T47D (cell line): ENCODE results near the gene CPNE5.
A peak's percentile ranks its signal among the peaks of the same experiment; 100 is the strongest.

Source experiments
- DNase-seq, 2 experiments: peaks; one replicate each; pipeline versions ENCODE4 v3.0.0 to v3.0.0-alpha.2; 2011 to 2012; ENCODE audit warnings: low read depth in 1 of 2, low spot score in 1 of 2
- JUND ChIP-seq: IDR thresholded peaks from 2 replicates; pipeline ENCODE4 v1.6.1; 2012; ENCODE audit warnings: low read depth
- in situ Hi-C: cut with HindIII; loops from 2 replicates; pipeline ENCODE4 v1.10.0; 2016; ENCODE audit warnings: low sequenced_read_pairs, low pct_unique_long_range_greater_than_20kb

CPNE5 gene

DNA sequence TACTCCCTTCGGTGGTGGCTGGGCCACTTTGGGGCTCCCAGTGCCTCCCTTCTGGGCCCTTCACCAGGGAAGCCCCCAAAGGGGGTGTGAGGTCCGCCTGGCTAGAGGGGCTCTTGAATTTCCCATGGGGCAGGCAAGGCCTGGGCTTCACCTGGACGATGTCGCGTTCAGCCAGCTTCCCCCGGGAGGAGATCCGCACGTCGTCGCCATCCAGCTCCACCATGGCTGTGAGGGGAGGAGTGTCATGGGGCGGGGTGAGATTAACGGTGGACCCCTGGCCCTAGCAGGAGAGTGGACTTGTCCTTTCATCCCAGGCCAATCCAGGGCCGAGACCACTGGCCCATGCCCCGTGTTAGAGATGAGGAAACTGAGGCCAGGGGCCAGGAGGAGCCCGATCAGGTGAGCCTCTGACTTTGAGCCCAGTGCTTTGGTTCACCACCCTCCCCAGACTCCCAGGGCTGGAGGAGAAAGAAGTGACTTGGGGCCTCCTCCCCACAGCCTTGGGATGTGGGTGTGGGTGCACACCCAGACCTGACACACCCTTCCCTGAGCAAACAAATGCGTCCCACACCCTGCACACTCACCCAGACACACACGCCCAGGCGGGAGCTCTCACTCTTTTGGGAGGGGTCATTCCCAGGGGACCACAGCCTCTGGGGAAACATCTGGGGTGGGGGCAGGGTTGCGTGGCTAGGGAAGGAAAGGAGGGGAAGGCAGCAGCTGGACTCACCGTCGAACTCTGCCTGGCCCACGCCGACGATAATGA, 95.5 kb downstream of the CPNE5 start:
- DNase-seq = no peak
- no peak for TF ChIP-seq JUND
- in situ Hi-C loops = no loop called here

DNA sequence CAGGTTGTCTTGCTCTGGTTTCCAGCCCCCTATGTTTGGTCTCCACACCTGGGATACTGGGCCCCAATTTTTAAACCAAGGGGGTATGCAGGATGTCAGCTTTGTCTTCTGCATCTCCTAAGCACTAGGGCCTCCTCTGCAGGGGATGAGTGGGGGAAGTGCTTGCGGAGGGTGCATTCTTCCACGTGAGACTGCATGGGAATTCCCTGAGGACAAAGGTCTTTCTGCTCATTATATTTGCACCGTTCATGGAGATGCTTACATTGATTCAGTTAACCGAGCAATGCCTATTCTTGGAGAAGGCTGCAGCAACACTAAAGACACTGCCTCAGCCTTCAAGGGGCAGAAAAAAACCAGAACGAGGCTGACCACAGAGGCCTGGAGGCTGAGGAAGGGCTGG, 96.2 kb downstream of the CPNE5 start:
- no peak for DNase-seq
- TF ChIP-seq JUND = no peak
- in situ Hi-C loops = no loop called here

DNA sequence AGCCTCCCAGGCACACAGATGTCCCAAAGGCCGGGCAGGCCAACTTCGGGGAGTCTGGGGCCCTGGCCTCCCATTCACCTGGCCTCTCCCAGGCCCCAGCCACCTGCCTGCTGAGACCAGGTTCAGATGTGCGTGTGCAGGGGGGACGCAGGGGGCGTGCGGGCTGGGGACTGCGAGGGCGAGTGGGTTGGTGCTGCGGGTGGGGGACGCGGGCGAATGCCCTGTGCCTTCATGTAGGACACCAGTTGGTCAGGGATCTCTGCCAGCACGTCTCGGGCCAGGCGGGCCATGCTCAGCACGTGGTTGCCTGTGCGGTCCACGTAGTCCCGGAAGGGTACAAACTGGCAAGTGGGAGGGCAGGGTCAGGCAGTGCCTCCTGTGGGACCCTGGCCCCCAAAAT, 97.1 kb downstream of the CPNE5 start:
- no peak for TF ChIP-seq JUND

DNA sequence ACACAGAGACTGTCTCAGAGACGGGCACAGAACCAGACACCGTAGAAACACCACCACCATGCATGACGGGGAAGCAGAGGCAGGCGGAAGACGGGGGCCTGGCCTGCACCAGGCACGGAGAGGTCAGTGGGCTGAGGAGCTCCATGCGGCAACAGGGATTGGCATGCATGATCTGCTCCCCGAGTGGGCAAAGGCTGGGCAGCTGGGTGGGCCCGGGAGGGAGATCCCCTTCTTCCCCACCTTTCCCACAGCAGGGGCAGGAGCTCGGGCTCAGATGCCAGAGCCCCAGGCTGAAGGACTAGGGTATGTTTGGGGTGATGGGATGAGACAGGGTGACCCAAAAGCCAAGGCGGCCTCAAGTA, 98.4 kb downstream of the CPNE5 start:
- in situ Hi-C loops = no loop called here
- TF ChIP-seq JUND = no peak
- no peak for DNase-seq

More for the DNA sequence above, 97.1 kb downstream of the CPNE5 start:
- no peak for DNase-seq
- in situ Hi-C loops = no loop called here

DNA sequence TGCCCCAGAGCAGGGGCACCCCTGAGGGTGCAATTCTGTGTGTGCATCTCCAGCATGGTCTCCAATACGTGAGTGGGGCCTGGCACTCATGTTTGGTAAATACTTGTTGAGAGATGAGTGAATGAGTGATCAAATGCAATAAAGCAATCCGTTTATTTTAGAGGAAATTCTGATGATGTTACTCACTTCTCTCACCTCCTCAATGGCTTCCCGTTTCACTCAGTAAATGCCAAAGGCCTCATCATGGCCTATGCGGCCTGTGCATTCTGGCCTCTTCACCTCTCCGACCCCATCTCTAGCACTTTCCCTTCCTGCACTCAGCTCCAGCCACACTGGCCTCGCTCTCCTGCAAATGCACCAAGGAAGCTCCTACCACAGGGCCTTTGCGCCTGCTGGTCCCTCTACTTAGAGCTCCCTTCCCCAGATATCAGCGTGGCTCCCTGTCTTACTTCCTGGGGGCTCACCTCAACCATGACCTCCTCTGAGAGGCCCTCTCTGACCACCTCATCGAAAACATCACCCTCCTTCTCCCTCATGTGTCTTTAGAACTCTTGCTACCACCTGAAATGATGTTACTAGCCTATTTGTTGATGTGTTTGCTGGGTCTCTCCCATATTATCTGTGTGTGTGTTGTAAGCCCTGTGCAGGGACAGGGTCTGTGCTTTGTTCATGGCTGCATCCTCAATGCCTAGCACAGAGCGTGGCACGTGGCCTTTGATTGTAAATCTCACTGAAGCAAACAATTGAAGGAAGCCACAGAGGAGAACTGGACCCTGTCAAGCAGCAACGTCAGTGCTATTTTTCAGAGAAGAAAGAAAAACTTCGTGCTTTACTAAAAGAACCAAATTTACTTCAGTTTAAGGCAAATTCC, 99.1 kb downstream of the CPNE5 start:
- in situ Hi-C loops = no loop called here
- no peak for DNase-seq
- no peak for TF ChIP-seq JUND

DNA sequence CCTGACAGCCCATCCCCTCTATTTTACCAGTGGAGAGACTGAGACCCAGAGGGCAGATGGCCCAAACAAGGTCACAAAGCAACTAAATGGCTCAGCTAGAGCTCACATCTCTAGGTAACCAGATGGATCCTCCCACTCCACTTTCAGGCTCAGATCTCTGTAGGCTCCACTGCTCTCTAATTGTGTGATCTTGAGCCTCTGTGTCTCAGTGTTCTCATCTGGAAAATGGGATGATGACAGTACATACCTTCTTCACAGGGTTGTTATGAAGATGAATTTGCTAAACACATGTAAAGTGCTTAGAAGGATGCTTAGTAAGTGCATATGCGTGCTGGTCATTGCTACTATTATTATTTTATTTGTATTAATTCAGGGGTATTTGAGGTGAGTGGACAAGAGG, 101.1 kb downstream of the CPNE5 start:
- in situ Hi-C loops = no loop called here
- TF ChIP-seq JUND = no peak
- no peak for DNase-seq

DNA sequence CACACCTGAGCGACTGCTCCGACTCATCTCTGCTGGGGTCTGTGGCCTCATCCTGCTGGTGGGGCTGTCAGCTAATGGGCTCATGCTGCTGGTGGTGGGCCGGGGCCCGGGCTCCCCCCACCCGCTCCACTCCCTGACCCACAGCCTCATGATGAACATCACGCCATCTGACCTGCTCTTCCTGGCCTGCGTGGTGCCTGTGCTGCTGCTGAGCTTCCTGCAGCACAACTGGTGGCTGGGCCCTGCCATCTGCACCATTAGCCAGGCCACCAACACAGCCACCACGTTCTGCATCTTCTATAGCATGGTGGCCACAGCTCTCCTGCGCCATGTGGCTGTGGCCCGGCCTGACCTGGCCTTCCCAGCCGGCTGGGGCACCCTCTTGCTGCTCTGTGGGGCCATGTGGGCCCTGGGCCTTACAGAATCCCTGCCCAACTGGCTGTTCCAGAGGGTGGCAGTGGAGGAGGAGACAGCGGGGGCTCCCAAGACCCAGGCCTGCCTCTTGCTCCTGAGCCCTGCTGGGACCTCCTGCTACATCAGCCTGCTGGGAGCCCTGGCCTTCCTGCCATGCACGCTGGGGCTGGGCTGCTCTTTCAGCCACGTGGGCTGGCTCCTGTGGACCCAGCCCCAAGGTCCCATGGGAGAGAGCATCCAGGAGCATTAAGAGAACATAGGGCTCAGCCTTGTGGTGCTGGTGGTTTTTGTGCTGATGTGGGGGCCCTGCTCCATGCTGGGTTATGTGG, 102.0 kb downstream of the CPNE5 start:
- no peak for TF ChIP-seq JUND
- in situ Hi-C loops = no loop called here
- DNase-seq = no peak

DNA sequence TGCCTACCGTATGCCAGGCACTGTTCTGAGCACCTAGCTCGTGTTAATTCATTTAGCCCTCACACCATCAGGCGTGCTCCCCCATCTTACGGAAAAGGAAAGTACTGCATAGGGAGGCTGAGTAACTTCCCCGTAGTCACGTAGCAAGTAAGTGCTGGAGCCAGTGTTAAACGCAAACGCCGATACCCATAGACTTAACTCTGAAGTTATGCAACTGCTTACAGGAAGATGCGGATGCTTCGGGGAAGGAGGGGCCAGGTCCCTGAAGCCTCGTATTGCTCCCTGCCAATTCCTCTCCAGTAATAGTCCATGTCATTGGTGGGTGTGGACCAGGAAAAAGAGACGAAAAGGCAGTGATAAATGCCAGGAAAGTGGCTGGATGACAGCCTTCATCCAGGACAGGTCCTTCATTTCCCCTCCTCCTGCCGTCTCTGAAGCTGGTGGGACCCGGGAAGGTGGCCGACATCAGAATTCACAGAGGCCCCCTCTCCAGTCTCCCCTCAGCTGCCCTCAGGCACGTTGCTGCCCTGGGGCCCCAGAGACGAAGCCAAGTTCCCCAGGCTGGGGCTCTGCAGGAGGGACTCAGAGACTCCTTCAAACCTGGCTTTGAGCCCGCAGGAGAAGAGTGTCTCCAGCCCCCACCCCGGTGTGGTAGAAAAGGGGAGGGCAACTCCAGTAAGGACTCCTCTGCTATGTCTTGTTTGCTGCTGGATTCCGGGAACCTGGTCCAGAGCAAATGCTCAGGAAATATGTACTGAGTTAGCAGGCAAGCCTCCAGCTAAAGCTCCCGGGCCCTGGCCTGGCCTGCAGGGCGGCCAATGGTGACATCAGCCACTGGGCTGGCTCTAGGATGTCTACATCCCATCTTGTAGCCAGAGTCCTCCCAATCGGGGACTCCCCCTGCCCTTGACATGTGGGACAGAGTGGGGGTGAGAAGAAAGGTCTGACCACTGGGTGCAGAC, 103.9 kb downstream of the CPNE5 start:
- in situ Hi-C loops = no loop called here
- no peak for TF ChIP-seq JUND
- DNase-seq = peak; percentile 23 to 44

DNA sequence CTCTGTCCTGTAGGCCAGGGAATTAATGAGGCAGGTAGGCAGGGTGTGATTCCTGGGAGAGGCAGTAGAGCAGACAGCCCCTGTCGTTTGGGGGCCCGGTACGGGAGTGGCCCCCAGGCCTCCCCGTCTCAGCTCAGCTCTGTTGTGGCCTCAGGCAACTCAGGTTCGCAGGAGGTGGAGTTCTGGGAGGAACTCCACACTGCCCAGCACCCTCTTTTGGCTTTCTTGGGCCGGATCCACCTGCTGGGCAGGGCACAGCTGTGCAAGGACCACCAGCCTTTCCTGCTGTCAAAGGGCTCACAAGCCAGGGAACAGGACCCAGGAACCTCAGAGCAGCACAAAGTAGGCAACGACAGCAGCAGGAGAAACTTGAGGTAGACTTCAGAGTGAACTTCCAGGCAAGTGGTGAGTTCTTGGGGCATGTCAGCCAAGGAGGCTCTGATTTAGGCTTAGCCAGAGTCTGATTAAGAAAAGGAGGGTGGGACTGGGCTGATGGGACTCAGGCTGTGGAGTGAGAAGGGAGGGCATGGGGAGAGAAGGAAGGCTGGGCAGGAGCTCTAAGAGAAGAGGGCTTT, 104.7 kb downstream of the CPNE5 start:
- in situ Hi-C loops = no loop called here
- no peak for TF ChIP-seq JUND
- DNase-seq = no peak

DNA sequence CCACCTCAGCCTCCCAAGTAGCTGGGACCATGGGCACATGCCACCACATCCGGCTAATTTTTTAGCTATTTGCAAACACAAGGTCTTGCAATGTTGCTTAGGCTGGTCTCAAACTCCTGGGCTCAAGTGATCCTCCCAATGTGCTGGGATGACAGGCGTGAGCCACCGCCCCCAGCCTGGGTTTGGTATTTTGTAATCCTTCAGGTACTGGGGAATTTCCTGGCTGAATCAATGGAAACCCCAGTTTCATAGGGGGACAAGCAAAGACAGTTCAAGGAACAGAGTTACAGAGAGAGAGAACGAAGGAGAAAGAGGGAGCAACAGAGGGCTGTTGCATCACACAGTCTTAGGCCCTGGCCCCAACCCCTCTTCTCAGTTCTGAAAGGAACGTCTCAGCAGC, 105.9 kb downstream of the CPNE5 start:
- no peak for DNase-seq
- in situ Hi-C loops = no loop called here
- no peak for TF ChIP-seq JUND

DNA sequence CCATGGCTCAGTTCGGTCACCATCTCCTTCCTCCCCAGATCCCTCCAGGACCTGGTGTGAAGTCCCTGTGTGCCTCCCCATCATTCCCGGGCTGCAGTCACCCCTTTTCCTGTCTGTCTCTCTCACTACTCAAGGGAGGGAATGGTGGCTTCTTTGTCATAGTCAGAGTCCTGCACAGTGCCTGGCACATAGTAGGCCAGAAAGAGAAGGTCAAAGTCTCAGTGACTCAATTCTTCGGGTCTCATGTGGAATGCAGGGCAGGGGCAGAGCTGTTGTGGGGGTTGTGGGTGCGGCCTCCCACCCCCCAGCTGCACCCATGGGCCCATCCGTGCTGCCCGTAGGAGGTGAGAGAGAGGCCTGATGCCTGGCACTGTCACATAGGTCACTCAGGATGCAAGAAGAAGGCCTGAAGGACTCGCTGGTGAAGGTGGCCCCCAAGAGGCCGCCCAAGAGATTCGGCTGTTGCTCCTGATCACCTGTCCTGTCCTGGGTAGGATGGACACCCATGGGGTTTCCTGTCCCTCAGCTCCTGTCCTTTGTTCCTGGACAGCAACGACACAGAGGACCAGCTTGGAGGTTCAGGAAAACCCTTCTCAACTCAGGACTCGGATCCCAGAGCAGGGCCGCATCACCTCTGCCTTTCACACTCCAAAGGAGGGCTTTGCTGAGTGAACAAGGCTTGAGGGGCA, 107.5 kb downstream of the CPNE5 start:
- in situ Hi-C loops = no loop called here
- TF ChIP-seq JUND = no peak

More for the DNA sequence above, 107.5 kb downstream of the CPNE5 start:
- DNase-seq = no peak
